Measurements from ENCODE around the gene AOX1.

AOX1 gene

DNA sequence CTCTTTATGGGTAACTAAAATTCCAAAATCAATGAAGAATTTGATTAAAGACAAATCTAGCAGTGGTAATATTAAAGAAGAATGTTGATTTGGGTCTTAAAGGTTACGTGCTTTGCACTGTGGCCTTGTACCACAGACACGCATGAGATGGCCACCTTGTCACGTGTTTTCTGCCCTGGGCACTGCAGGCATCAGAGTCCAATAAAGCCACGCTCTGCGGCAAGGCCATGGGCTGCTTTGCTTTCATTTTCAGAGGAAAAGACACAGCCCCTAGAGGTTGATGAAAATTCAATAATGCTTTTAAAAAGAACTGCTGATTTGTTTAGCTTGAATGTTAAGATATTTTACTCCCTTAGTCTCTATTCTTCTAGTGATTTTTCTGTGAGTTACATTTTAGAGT is 30.4 kb downstream of the AOX1 start:
- no peak overlapping the region for H3K9ac ChIP-seq (ENCODE audit: low read depth in 1 of 2, low read length in 2 of 2)
- H3K36me3 ChIP-seq (ENCODE audit: control insufficient read depth in 1 of 2, insufficient read depth in 2 of 2, low read length in 2 of 2) = no peaks in the 10 kb centered on the region
- no peaks in the 10 kb centered on the region for H3K9me3 ChIP-seq (ENCODE audit: control insufficient read depth in 1 of 2, low read length in 2 of 2)
- no peaks in the 10 kb centered on the region for H3K4me1 ChIP-seq (ENCODE audit: control insufficient read depth in 1 of 2, insufficient read depth in 2 of 2, low read length in 2 of 2)
- H3K27ac ChIP-seq (ENCODE audit: low read depth, low read length) = no peak overlapping the region
- H3K27me3 ChIP-seq (ENCODE audit: control insufficient read depth in 1 of 2, insufficient read depth in 2 of 2, low read length in 2 of 2) = no peaks in the 10 kb centered on the region
- H3K4me3 ChIP-seq (ENCODE audit: low read depth in 1 of 2, low read length in 2 of 2) = no peak overlapping the region

DNA sequence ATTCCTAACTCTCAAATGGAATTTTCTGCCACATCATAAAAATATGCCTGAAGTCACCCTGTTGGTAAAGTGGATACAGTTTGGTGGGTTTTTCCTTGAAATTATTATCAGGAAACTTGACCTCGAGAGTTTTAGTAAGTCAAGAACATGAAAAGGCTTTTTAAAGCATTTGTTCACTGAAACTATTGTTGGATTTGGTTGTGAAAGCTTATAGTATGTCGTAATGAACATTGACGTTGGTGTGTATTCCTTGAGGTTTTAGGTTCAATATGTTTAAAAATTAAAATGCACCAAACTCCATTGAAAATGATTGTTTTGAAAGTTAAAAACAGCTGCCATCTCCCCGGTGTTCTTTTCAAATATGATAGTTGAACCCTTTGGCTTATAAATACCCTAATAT is 30.8 kb downstream of the AOX1 start:
- no peaks in the 10 kb centered on the region for H3K9me3 ChIP-seq (ENCODE audit: control insufficient read depth in 1 of 2, low read length in 2 of 2)
- no peak overlapping the region for H3K9ac ChIP-seq (ENCODE audit: low read depth in 1 of 2, low read length in 2 of 2)
- no peaks in the 10 kb centered on the region for H3K4me1 ChIP-seq (ENCODE audit: control insufficient read depth in 1 of 2, insufficient read depth in 2 of 2, low read length in 2 of 2)
- H3K27ac ChIP-seq (ENCODE audit: low read depth, low read length) = no peak overlapping the region
- no peaks in the 10 kb centered on the region for H3K27me3 ChIP-seq (ENCODE audit: control insufficient read depth in 1 of 2, insufficient read depth in 2 of 2, low read length in 2 of 2)
- no peak overlapping the region for H3K4me3 ChIP-seq (ENCODE audit: low read depth in 1 of 2, low read length in 2 of 2)
- no peaks in the 10 kb centered on the region for H3K36me3 ChIP-seq (ENCODE audit: control insufficient read depth in 1 of 2, insufficient read depth in 2 of 2, low read length in 2 of 2)

DNA sequence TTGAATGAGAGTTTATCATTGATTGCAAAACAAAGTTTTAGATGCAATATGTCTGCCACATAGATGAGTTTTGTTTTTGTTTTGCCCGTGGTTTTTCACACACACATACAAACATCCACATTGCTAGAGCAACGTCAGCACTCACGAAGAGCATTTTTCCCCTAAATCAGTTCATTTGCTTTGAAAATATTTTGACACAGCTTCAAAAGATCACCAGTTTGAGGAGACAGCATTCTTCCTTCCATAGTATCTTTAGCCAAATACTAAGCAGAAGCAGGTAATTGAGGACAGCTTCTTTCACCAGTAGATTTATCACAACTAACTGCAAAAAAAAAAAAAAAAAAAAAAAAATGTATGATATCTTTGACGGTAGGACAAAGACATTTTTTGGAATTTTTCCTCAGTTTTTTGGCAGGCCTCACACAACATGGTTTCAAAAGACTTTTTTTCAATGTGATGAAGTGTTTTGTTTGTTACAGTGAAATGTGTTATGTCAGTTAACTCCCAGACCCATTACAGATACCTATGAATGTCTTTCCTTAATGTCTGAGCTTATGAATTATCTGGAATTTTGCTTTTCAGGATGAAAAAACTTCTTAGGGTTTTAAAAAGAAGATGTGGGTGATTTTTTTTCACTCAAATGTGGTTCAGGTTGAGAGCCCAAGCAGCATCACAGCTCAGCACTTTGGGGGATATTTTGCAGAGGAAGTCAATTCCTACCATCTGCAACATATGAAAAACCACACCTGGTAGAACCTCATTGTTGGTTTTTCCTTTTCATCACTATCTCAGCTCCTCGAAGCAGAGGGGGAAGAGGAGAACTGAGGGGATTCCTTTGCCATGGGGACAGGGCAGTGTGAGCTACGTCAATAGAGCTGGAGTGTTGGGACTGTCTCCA is 31.6 kb downstream of the AOX1 start:
- no peak overlapping the region for H3K27ac ChIP-seq (ENCODE audit: low read depth, low read length)
- no peak overlapping the region for H3K4me3 ChIP-seq (ENCODE audit: low read depth in 1 of 2, low read length in 2 of 2)
- H3K36me3 ChIP-seq (ENCODE audit: control insufficient read depth in 1 of 2, insufficient read depth in 2 of 2, low read length in 2 of 2) = no peaks in the 10 kb centered on the region
- H3K27me3 ChIP-seq (ENCODE audit: control insufficient read depth in 1 of 2, insufficient read depth in 2 of 2, low read length in 2 of 2) = no peaks in the 10 kb centered on the region
- no peak overlapping the region for H3K9ac ChIP-seq (ENCODE audit: low read depth in 1 of 2, low read length in 2 of 2)
- no peaks in the 10 kb centered on the region for H3K9me3 ChIP-seq (ENCODE audit: control insufficient read depth in 1 of 2, low read length in 2 of 2)
- H3K4me1 ChIP-seq (ENCODE audit: control insufficient read depth in 1 of 2, insufficient read depth in 2 of 2, low read length in 2 of 2) = no peaks in the 10 kb centered on the region

DNA sequence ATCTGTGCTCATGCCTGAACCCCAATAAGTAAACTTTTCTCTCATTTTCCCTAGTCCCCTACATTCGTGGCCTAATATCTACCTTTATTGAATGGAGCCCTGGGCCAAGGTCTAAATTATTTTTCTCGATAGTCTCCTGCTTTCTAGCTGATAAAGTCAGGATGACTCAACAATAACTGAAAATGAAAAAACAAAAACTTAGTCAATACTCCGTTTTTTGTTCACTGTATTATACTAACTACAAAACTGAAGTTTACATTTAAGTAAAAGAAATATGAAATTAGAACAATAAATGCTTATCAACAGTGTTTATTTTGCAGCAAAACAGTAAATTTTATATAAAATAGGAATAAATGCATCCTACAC is 32.2 kb downstream of the AOX1 start:
- Histone ChIP-seq H3K36me3 (ENCODE audit: control insufficient read depth in 1 of 2, insufficient read depth in 2 of 2, low read length in 2 of 2) (no peaks in the 10 kb centered on the region), H3K27ac (ENCODE audit: low read depth, low read length) (no peak overlapping the region), H3K27me3 (ENCODE audit: control insufficient read depth in 1 of 2, insufficient read depth in 2 of 2, low read length in 2 of 2) (no peaks in the 10 kb centered on the region), H3K9ac (ENCODE audit: low read depth in 1 of 2, low read length in 2 of 2) (no peak overlapping the region), H3K9me3 (ENCODE audit: control insufficient read depth in 1 of 2, low read length in 2 of 2) (no peaks in the 10 kb centered on the region), H3K4me1 (ENCODE audit: control insufficient read depth in 1 of 2, insufficient read depth in 2 of 2, low read length in 2 of 2) (no peaks in the 10 kb centered on the region), H3K4me3 (ENCODE audit: low read depth in 1 of 2, low read length in 2 of 2) (no peak overlapping the region)

DNA sequence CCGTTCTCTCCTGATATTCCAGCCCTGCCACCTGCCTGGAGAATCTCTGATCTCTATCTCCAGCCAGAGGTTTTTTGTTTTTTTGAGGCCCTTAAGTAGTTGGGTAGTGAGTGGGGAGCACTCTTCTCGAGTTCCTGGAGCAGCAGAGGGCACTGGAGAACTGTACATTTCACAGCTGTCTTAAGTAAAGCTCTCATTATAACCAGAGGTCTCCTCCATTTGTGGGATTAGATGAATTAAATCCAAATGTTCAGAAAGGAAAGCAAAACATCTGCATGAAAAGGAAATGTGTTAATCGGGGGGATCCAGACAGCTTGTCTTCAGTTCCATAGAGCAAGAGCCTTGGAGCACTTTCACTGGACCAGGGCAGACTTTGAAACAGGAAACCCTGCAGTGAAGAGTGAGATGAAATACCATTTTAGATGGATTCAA is 32.8 kb downstream of the AOX1 start:
- Histone ChIP-seq H3K27ac (ENCODE audit: low read depth, low read length) (no peak overlapping the region), H3K9me3 (ENCODE audit: control insufficient read depth in 1 of 2, low read length in 2 of 2) (no peaks in the 10 kb centered on the region), H3K4me3 (ENCODE audit: low read depth in 1 of 2, low read length in 2 of 2) (no peak overlapping the region), H3K36me3 (ENCODE audit: control insufficient read depth in 1 of 2, insufficient read depth in 2 of 2, low read length in 2 of 2) (no peaks in the 10 kb centered on the region), H3K9ac (ENCODE audit: low read depth in 1 of 2, low read length in 2 of 2) (no peak overlapping the region), H3K27me3 (ENCODE audit: control insufficient read depth in 1 of 2, insufficient read depth in 2 of 2, low read length in 2 of 2) (peaks cover 0 to 4% of the 10 kb centered on the region in 2 donors), H3K4me1 (ENCODE audit: control insufficient read depth in 1 of 2, insufficient read depth in 2 of 2, low read length in 2 of 2) (no peaks in the 10 kb centered on the region)

DNA sequence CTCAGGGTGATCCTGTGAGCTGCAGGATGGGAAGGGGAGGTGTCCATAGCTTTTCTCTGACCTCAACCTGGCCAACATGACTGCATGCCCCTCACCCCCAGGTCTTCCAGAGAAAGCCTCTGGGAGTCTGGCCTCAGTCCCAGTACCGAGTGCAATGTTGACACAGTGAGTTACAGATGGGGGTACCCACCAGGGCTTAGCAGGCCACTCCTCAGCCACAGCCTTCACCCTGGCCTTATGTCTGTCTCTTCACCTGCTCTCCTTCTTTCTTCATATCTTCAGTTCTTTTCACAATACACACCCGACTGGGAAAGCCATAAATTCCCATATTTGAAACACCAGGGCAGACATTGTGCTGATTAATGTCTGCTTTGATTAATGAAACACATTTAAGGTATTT is 33.5 kb downstream of the AOX1 start:
- H3K9ac ChIP-seq (ENCODE audit: low read depth in 1 of 2, low read length in 2 of 2) = no peak overlapping the region
- H3K9me3 ChIP-seq (ENCODE audit: control insufficient read depth in 1 of 2, low read length in 2 of 2) = no peaks in the 10 kb centered on the region
- H3K27me3 ChIP-seq (ENCODE audit: control insufficient read depth in 1 of 2, insufficient read depth in 2 of 2, low read length in 2 of 2) = peaks cover 0 to 4% of the 10 kb centered on the region in 2 donors
- no peaks in the 10 kb centered on the region for H3K4me1 ChIP-seq (ENCODE audit: control insufficient read depth in 1 of 2, insufficient read depth in 2 of 2, low read length in 2 of 2)
- no peak overlapping the region for H3K27ac ChIP-seq (ENCODE audit: low read depth, low read length)
- H3K36me3 ChIP-seq (ENCODE audit: control insufficient read depth in 1 of 2, insufficient read depth in 2 of 2, low read length in 2 of 2) = no peaks in the 10 kb centered on the region
- no peak overlapping the region for H3K4me3 ChIP-seq (ENCODE audit: low read depth in 1 of 2, low read length in 2 of 2)

DNA sequence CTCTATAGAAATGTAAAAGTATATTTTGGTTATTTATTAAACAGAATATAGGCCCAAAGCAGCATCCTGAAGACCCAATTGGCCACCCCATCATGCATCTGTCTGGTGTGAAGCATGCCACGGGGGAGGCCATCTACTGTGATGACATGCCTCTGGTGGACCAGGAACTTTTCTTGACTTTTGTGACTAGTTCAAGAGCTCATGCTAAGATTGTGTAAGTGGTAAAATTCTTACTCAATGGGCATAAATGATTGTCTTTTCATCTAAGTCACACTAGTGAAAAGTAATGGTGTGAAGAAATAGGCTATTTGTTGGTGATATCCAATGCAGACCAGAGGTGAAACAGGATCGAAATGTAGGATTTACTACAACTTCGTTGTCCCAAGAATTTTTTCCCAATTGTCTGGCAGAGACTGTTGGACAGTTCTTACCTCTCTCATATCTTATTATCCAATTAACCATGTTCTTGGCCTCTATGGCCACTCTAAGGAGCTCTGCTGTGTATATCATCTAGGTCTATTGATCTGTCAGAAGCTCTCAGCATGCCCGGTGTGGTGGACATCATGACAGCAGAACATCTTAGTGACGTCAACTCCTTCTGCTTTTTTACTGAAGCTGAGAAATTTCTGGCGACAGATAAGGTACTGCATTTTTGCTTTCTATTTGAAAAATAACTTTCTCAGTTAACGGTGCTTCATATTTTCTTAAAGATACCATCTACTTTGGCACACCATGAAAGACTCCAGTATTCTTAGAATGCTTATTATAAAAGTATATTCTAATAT is 35.0 kb downstream of the AOX1 start:
- Histone ChIP-seq H3K4me3 (ENCODE audit: low read depth in 1 of 2, low read length in 2 of 2) (no peak overlapping the region), H3K9me3 (ENCODE audit: control insufficient read depth in 1 of 2, low read length in 2 of 2) (no peaks in the 10 kb centered on the region), H3K36me3 (ENCODE audit: control insufficient read depth in 1 of 2, insufficient read depth in 2 of 2, low read length in 2 of 2) (no peaks in the 10 kb centered on the region), H3K4me1 (ENCODE audit: control insufficient read depth in 1 of 2, insufficient read depth in 2 of 2, low read length in 2 of 2) (no peaks in the 10 kb centered on the region), H3K27ac (ENCODE audit: low read depth, low read length) (no peak overlapping the region), H3K27me3 (ENCODE audit: control insufficient read depth in 1 of 2, insufficient read depth in 2 of 2, low read length in 2 of 2) (peaks cover 0 to 4% of the 10 kb centered on the region in 2 donors), H3K9ac (ENCODE audit: low read depth in 1 of 2, low read length in 2 of 2) (no peak overlapping the region)

DNA sequence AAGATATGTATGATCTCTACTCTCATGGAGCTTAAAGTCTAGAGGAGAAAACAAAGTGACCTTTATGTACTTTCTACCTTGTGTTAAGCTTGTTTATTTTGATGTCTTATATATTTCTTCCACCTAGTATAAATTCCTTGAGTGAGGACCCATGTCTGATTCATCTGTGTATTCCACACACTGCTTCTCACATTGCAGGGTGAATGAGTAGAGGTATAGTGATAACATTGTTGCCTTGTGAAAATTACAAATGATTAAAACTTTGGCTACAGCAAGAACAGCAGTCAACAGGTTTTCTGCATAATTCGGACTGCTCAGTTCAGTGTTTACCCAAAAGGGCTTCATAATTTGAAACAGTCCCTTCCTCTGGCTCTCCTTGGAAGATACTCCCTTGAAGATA is 36.3 kb downstream of the AOX1 start:
- Histone ChIP-seq H3K9ac (ENCODE audit: low read depth in 1 of 2, low read length in 2 of 2) (no peak overlapping the region), H3K27ac (ENCODE audit: low read depth, low read length) (no peak overlapping the region), H3K4me1 (ENCODE audit: control insufficient read depth in 1 of 2, insufficient read depth in 2 of 2, low read length in 2 of 2) (no peaks in the 10 kb centered on the region), H3K9me3 (ENCODE audit: control insufficient read depth in 1 of 2, low read length in 2 of 2) (no peaks in the 10 kb centered on the region), H3K27me3 (ENCODE audit: control insufficient read depth in 1 of 2, insufficient read depth in 2 of 2, low read length in 2 of 2) (peaks cover 0 to 4% of the 10 kb centered on the region in 2 donors), H3K4me3 (ENCODE audit: low read depth in 1 of 2, low read length in 2 of 2) (no peak overlapping the region), H3K36me3 (ENCODE audit: control insufficient read depth in 1 of 2, insufficient read depth in 2 of 2, low read length in 2 of 2) (no peaks in the 10 kb centered on the region)

DNA sequence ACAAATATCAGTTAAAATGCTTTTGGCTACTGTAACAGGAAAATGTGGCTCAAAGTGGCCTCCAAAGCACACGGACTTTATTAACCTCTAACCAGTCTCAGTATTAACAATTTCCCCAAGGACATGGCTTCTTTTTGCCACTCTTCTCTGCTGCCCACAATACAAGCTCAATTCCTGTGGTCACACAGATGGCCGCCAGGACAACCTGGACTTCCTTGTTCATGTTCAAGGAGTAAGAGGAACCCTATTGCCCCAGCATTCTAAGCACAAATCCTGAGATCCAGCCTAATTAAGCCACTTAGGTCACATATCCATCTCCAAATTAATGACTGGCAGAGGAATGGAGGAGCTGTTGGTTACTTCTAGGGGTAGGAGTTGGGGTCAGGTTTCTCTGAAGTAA is 38.2 kb downstream of the AOX1 start:
- Histone ChIP-seq H3K9me3 (ENCODE audit: control insufficient read depth in 1 of 2, low read length in 2 of 2) (no peaks in the 10 kb centered on the region), H3K4me3 (ENCODE audit: low read depth in 1 of 2, low read length in 2 of 2) (no peak overlapping the region), H3K27ac (ENCODE audit: low read depth, low read length) (no peak overlapping the region), H3K36me3 (ENCODE audit: control insufficient read depth in 1 of 2, insufficient read depth in 2 of 2, low read length in 2 of 2) (no peaks in the 10 kb centered on the region), H3K4me1 (ENCODE audit: control insufficient read depth in 1 of 2, insufficient read depth in 2 of 2, low read length in 2 of 2) (no peaks in the 10 kb centered on the region), H3K27me3 (ENCODE audit: control insufficient read depth in 1 of 2, insufficient read depth in 2 of 2, low read length in 2 of 2) (peaks cover 0 to 4% of the 10 kb centered on the region in 2 donors), H3K9ac (ENCODE audit: low read depth in 1 of 2, low read length in 2 of 2) (no peak overlapping the region)

DNA sequence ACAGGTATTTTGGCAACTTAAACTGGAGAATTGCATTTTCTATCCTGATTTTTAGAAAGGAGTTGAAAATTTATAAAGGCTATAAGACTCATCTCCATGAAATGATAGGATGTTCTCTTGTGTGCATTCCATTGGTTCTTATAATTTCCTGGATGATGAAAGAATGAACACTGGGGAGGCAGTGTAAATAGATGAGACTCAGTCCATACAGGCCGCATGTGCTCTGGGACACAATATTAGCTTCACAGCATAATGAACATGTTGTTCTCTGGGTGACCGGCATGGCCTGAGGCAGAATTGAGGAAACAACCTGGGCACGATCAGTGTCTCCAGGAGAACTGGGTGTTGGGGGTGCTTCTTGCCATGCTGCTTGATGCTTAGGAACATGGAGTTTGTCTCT is 38.8 kb downstream of the AOX1 start:
- Histone ChIP-seq H3K4me3 (ENCODE audit: low read depth in 1 of 2, low read length in 2 of 2) (no peak overlapping the region), H3K9ac (ENCODE audit: low read depth in 1 of 2, low read length in 2 of 2) (no peak overlapping the region), H3K27me3 (ENCODE audit: control insufficient read depth in 1 of 2, insufficient read depth in 2 of 2, low read length in 2 of 2) (peaks cover 0 to 4% of the 10 kb centered on the region in 2 donors), H3K9me3 (ENCODE audit: control insufficient read depth in 1 of 2, low read length in 2 of 2) (no peaks in the 10 kb centered on the region), H3K27ac (ENCODE audit: low read depth, low read length) (no peak overlapping the region), H3K36me3 (ENCODE audit: control insufficient read depth in 1 of 2, insufficient read depth in 2 of 2, low read length in 2 of 2) (no peaks in the 10 kb centered on the region), H3K4me1 (ENCODE audit: control insufficient read depth in 1 of 2, insufficient read depth in 2 of 2, low read length in 2 of 2) (no peaks in the 10 kb centered on the region)

Data from duodenal mucosa (tissue), 2 donors.